Transverse colon (tissue), 3 donors: ENCODE measurements around the gene CABLES2.

Experiments
- EP300 ChIP-seq: sonication (generic); formaldehyde crosslinking; IDR thresholded peaks from one replicate; pipeline ENCODE4 v1.6.1; 2017; ENCODE audit warnings: antibody characterized with exemption, low read depth
- POLR2A ChIP-seq: fragments of 450-650 bp; IDR thresholded peaks from one replicate; pipeline ENCODE4 v1.6.1; 2016; ENCODE audit warnings: antibody characterized with exemption, mild to moderate bottlenecking, moderate library complexity
- POLR2AphosphoS5 ChIP-seq, 3 donors: sonication (generic); formaldehyde crosslinking; IDR thresholded peaks; one replicate each; pipeline ENCODE4 v1.6.1; 2016; ENCODE audit warnings: antibody characterized with exemption in 3 of 3

GRCh38 chr20:62362991-62363919 is 43.8 kb downstream of the CABLES2 start:
- TF ChIP-seq EP300 (no peak), POLR2A (no peak), POLR2AphosphoS5 (IDR thresholded peaks at IDR 0.05) (no peak)
